SH-SY5Y (cell line): ENCODE data around the gene SYCP1.

ENCODE experiments used
- GATA2 ChIP-seq: IDR thresholded peaks from 2 replicates; pipeline ENCODE4 v1.6.1; 2011; ENCODE audit warnings: mild to moderate bottlenecking, low read depth, low read length
- GATA3 ChIP-seq: IDR thresholded peaks from 2 replicates; pipeline ENCODE4 v1.6.1; 2011; ENCODE audit warnings: low read depth, mild to moderate bottlenecking, low read length, moderate library complexity

GRCh38 chr1:115021145-115021544 is 166.5 kb downstream of the SYCP1 start:
- no peak for TF ChIP-seq GATA3
- no peak for TF ChIP-seq GATA2
